ENCODE measurements around the gene SBNO2. TPM values are rescaled to one million over a fixed set of nuclear protein-coding genes. Genes with fewer than 3 reads are reported as not detected.

SBNO2 gene
- polyA plus RNA-seq, 1 of the 3 experiments (the other 2 are of a cell fraction): 18.3 TPM

GRCh38 chr19:1183543-1184172, 9.6 kb upstream of the SBNO2 start:
- H3K27ac ChIP-seq (ENCODE audit: low read depth in 2 of 2, low read length in 1 of 2): no peak overlapping the region
- no peaks in the 10 kb centered on the region for H4K20me1 ChIP-seq (ENCODE audit: insufficient read depth)
- H3K9ac ChIP-seq: no peak overlapping the region
- H3K4me3 ChIP-seq (ENCODE audit: low read depth in 2 of 2, low read length in 1 of 2): no peak overlapping the region
- H3F3A ChIP-seq (replicated peaks; ENCODE audit: insufficient read depth): peaks cover 9% of the 10 kb centered on the region
- WGBS (ENCODE audit: low lambda C conversion rate): 84% methylated on average over 7 of the region's 19 CpGs
- TF ChIP-seq GATA2 (CRISPR knock-in tag; IDR thresholded peaks at IDR 0.05) (no peak), TCF12 (IDR thresholded peaks at IDR 0.05) (no peak), USF1 (IDR thresholded peaks at IDR 0.05; ENCODE audit: borderline replicate concordance, low read depth) (no peak), JUND (IDR thresholded peaks at IDR 0.05) (no peak), FOSL2 (IDR thresholded peaks at IDR 0.05; ENCODE audit: borderline replicate concordance, low read depth) (peak; percentile 42; the same call in 1 of the 2 replicates)
- H2AFZ ChIP-seq (ENCODE audit: low read depth): 0 out of 2 replicates have a peak overlapping the region, but pooled peaks have one; percentile 24
- DNase-seq: peak; percentile 10
- H3K36me3 ChIP-seq (replicated peaks in 1 of 2; ENCODE audit: control insufficient read depth in 1 of 2, insufficient read depth in 2 of 2, low read length in 1 of 2): no peaks in the 10 kb centered on the region
- no peaks in the 10 kb centered on the region for H3K79me2 ChIP-seq (ENCODE audit: insufficient read depth)
- H3K9me2 ChIP-seq: no peaks in the 10 kb centered on the region
- no peaks in the 10 kb centered on the region for H3K27me3 ChIP-seq (ENCODE audit: insufficient read depth)
- peaks cover 0 to 5% of the 10 kb centered on the region in 2 experiments; a peak in 1 of 4 replicates for H3K4me1 ChIP-seq (ENCODE audit: control insufficient read depth in 1 of 2, insufficient read depth in 2 of 2, low read depth in 1 of 2, low read length in 1 of 2)
- H3K9me3 ChIP-seq: no peaks in the 10 kb centered on the region
- POLR2A ChIA-PET: interaction anchor here (1.1 kb wide), 1 partner anchor 8 kb away, joined by 3 read pairs; no protein-coding TSS in a partner anchor
- CTCF ChIA-PET: interaction anchor here (2.1 kb wide), 1 partner anchor 71 kb away, joined by 9 read pairs; no protein-coding TSS in a partner anchor
- no peak overlapping the region; the same call in 1 of the 2 replicates for H3K4me2 ChIP-seq

GRCh38 chr19:1182727-1183126, 8.7 kb upstream of the SBNO2 start:
- Histone ChIP-seq H3K9me3 (no peaks in the 10 kb centered on the region), H3K4me3 (ENCODE audit: low read depth in 2 of 2, low read length in 1 of 2) (no peak overlapping the region), H3K36me3 (replicated peaks in 1 of 2; ENCODE audit: control insufficient read depth in 1 of 2, insufficient read depth in 2 of 2, low read length in 1 of 2) (no peaks in the 10 kb centered on the region), H3K4me2 (no peak overlapping the region), H2AFZ (ENCODE audit: low read depth) (no peak overlapping the region), H4K20me1 (ENCODE audit: insufficient read depth) (no peaks in the 10 kb centered on the region), H3K79me2 (ENCODE audit: insufficient read depth) (no peaks in the 10 kb centered on the region), H3K4me1 (ENCODE audit: control insufficient read depth in 1 of 2, insufficient read depth in 2 of 2, low read depth in 1 of 2, low read length in 1 of 2) (peaks cover 0 to 5% of the 10 kb centered on the region in 2 experiments; a peak in 1 of 4 replicates), H3K27me3 (ENCODE audit: insufficient read depth) (no peaks in the 10 kb centered on the region), H3K9me2 (no peaks in the 10 kb centered on the region), H3K9ac (no peak overlapping the region), H3K27ac (ENCODE audit: low read depth in 2 of 2, low read length in 1 of 2) (no peak overlapping the region), H3F3A (replicated peaks; ENCODE audit: insufficient read depth) (peaks cover 9% of the 10 kb centered on the region)
- no peak for TF ChIP-seq REST (IDR thresholded peaks at IDR 0.05; ENCODE audit: low read depth, low read length)
- no peak for TF ChIP-seq GABPA (IDR thresholded peaks at IDR 0.05; ENCODE audit: low read depth)
- no peak for TF ChIP-seq GATA2 (CRISPR knock-in tag; IDR thresholded peaks at IDR 0.05)
- no peak for DNase-seq
- CTCF ChIA-PET: interaction anchor here (2.1 kb wide), 1 partner anchor 70 kb away, joined by 9 read pairs; no protein-coding TSS in a partner anchor
- WGBS (ENCODE audit: low lambda C conversion rate): 77% methylated on average over 11 of the region's 11 CpGs
- POLR2A ChIA-PET: no interaction called here

Data from SK-N-SH (cell line).